Right lobe of liver (tissue), 6 donors: ENCODE results near the gene CACNA2D3. TPM values are rescaled to one million over a fixed set of nuclear protein-coding genes. Genes with fewer than 3 reads are reported as not detected.

Experiments used
- ATAC-seq, 4 donors: fragments of 200-7000 bp; cut with Tn5 transposase; one replicate each; pipeline ENCODE4 v1.9.1; 2020; ENCODE audit warnings: mild to moderate bottlenecking in 4 of 4, moderate library complexity in 4 of 4
- DNase-seq, 3 donors: peaks; one replicate each; pipeline ENCODE4 v3.0.0-alpha.2; 2020
- H3K27ac ChIP-seq, 3 donors: fragments of 200-600 bp; one replicate each; pipeline ENCODE4 v1.8.0; 2022
- H3K27me3 ChIP-seq, 2 donors: fragments of 200-600 bp; one replicate each; pipeline ENCODE4 v1.8.0; 2022
- H3K36me3 ChIP-seq, 4 donors: fragments of 200-600 bp; sonication (generic) in 1 of 4; one replicate each; pipeline versions ENCODE4 v1.5.1 to v1.8.0; 2017 to 2022; ENCODE audit warnings: control low read depth in 1 of 4
- H3K4me1 ChIP-seq, 4 donors: fragments of 200-600 bp; sonication (generic) in 1 of 4; one replicate each; pipeline versions ENCODE4 v1.5.1 to v1.8.0; 2017 to 2022; ENCODE audit warnings: control low read depth in 1 of 4
- H3K4me3 ChIP-seq, 3 donors: fragments of 200-600 bp; one replicate each; pipeline ENCODE4 v1.8.0; 2022
- H3K9me3 ChIP-seq, 4 donors: fragments of 200-600 bp; sonication (generic) in 1 of 4; one replicate each; pipeline versions ENCODE4 v1.5.1 to v1.8.0; 2017 to 2022; ENCODE audit warnings: control low read depth in 1 of 4
- POLR2A ChIP-seq: fragments of 450-650 bp; IDR thresholded peaks from one replicate; pipeline ENCODE4 v1.6.1; 2017; ENCODE audit warnings: antibody characterized with exemption, mild to moderate bottlenecking
- WGBS: methylation state at CpG from one replicate; pipeline ENCODE4 v1.1.6; 2018; ENCODE audit warnings: low coverage, low lambda C conversion rate; ENCODE audit not compliant: insufficient coverage; ENCODE audit errors: missing lambda C conversion rate; 5-methylcytosine and 5-hydroxymethylcytosine counted together
- intact Hi-C, 2 donors: fragments of 100-400 bp; cut with DNase I; formaldehyde crosslinking; loops; one replicate each; pipeline versions ENCODE4 v1.11.2 to v1.14.1; 2022
- total RNA-seq, 6 experiments: library from RNA; depleted of rRNA in 2 of 6; stranded (reverse); fragments of >200 nt in 2 of 6; fragmentation: NEBNext Ultra II Directional in 3 of 6; extraction: Animal tissue kit (Norgen Biotek cat#: 25700) in 3 of 6; gene quantifications; one replicate each; pipeline versions ENCODE4 v1.1.0 to v1.2.4, GENCODE V29; 2016 to 2023
- TF ChIP-seq, protein P1 (sequence below), 4 donors: fragments of 200-600 bp in 3 of 4; fragments of 450-650 bp in 1 of 4; IDR thresholded peaks; one replicate each; pipeline versions ENCODE4 v1.5.1 to v1.8.0; 2016 to 2022; ENCODE audit warnings: antibody characterized with exemption in 4 of 4, mild to moderate bottlenecking in 2 of 4
- donor health status: DM: no; HTN: yes; CAD: no.
- donor health status: DM: no; HTN: no; CAD: no.
- donor health status: DM: no; HTN: no; CAD: no.
- donor health status: DM: no; HTN: yes; CAD: no.
- donor health status: DM: no; HTN: yes; CAD: no.

CACNA2D3 gene
- total RNA-seq, 6 experiments from 2014 or later = 0.28 to 0.87 TPM; not detected in 4

GRCh38 chr3:54744291-54744690 is 621.9 kb downstream of the CACNA2D3 start:
- H3K27ac ChIP-seq = no peak overlapping the region
- intact Hi-C loops = no loop called here
- no peak for TF ChIP-seq POLR2A
- TF ChIP-seq, protein P1, sequence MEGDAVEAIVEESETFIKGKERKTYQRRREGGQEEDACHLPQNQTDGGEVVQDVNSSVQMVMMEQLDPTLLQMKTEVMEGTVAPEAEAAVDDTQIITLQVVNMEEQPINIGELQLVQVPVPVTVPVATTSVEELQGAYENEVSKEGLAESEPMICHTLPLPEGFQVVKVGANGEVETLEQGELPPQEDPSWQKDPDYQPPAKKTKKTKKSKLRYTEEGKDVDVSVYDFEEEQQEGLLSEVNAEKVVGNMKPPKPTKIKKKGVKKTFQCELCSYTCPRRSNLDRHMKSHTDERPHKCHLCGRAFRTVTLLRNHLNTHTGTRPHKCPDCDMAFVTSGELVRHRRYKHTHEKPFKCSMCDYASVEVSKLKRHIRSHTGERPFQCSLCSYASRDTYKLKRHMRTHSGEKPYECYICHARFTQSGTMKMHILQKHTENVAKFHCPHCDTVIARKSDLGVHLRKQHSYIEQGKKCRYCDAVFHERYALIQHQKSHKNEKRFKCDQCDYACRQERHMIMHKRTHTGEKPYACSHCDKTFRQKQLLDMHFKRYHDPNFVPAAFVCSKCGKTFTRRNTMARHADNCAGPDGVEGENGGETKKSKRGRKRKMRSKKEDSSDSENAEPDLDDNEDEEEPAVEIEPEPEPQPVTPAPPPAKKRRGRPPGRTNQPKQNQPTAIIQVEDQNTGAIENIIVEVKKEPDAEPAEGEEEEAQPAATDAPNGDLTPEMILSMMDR (IDR thresholded peaks at IDR 0.05) = no peak
- H3K27me3 ChIP-seq = no peaks in the 10 kb centered on the region
- ATAC-seq (no peak), DNase-seq (no peak)
- no peaks in the 10 kb centered on the region for H3K4me1 ChIP-seq
- no peaks in the 10 kb centered on the region for H3K36me3 ChIP-seq
- H3K4me3 ChIP-seq = no peak overlapping the region
- WGBS = 73% methylated on average over 1 of the region's 1 CpG
- no peaks in the 10 kb centered on the region for H3K9me3 ChIP-seq

- ATAC-seq (no peak), DNase-seq (no peak)
- H3K4me1 ChIP-seq = no peaks in the 10 kb centered on the region
- intact Hi-C loops = no loop called here
- H3K4me3 ChIP-seq = no peak overlapping the region
- no peaks in the 10 kb centered on the region for H3K9me3 ChIP-seq
- WGBS = 50% methylated on average over 4 of the region's 4 CpGs
- H3K27ac ChIP-seq = no peak overlapping the region
- TF ChIP-seq POLR2A = no peak
- TF ChIP-seq, protein P1 (IDR thresholded peaks at IDR 0.05) = no peak
- no peaks in the 10 kb centered on the region for H3K36me3 ChIP-seq
- no peaks in the 10 kb centered on the region for H3K27me3 ChIP-seq
These were observed 623.5 kb downstream of the CACNA2D3 start for GRCh38 chr3:54745843-54746242.

- no peak for ATAC-seq
- H3K36me3 ChIP-seq = no peaks in the 10 kb centered on the region
- no peaks in the 10 kb centered on the region for H3K27me3 ChIP-seq
- H3K9me3 ChIP-seq = no peaks in the 10 kb centered on the region
- WGBS = 57% methylated on average over 1 of the region's 1 CpG
- H3K27ac ChIP-seq = no peak overlapping the region
- H3K4me1 ChIP-seq = no peaks in the 10 kb centered on the region
- TF ChIP-seq, protein P1 (IDR thresholded peaks at IDR 0.05) = no peak
- no peak for TF ChIP-seq POLR2A
- DNase-seq = no peak
- intact Hi-C loops = no loop called here
- no peak overlapping the region for H3K4me3 ChIP-seq
These were observed 624.4 kb downstream of the CACNA2D3 start for GRCh38 chr3:54746722-54747121.

DNA sequence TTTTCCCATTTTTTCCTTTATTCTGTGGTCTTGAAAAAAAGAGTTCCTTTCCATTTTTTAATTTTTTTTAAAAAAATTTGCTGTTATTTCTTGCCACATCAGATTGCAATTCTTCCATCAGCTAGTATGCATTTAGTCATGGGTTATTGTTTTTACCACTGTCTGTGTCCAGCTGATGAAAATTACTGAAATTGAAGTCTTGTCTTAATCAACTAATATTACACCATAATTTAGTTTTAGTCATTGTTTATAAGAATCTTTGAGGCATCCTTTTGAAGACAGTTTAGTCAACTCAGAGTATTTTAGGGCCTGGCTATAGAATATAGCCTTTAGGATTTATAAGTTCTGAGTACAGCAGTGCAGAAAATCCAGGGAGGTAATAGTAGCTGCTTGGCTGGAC is 633.4 kb downstream of the CACNA2D3 start:
- ATAC-seq (no peak), DNase-seq (no peak)
- H3K9me3 ChIP-seq = no peaks in the 10 kb centered on the region
- no peak overlapping the region for H3K27ac ChIP-seq
- H3K4me1 ChIP-seq = no peaks in the 10 kb centered on the region
- H3K36me3 ChIP-seq = no peaks in the 10 kb centered on the region
- H3K27me3 ChIP-seq = no peaks in the 10 kb centered on the region
- no peak for TF ChIP-seq POLR2A
- TF ChIP-seq, protein P1 (IDR thresholded peaks at IDR 0.05) = no peak
- H3K4me3 ChIP-seq = no peak overlapping the region
- intact Hi-C loops = no loop called here

GRCh38 chr3:54756330-54756731 is 634.0 kb downstream of the CACNA2D3 start:
- H3K4me1 ChIP-seq = no peaks in the 10 kb centered on the region
- H3K36me3 ChIP-seq = no peaks in the 10 kb centered on the region
- no peak for DNase-seq
- H3K27ac ChIP-seq = no peak overlapping the region
- no peak overlapping the region for H3K4me3 ChIP-seq
- H3K9me3 ChIP-seq = no peaks in the 10 kb centered on the region
- TF ChIP-seq, protein P1 (IDR thresholded peaks at IDR 0.05) = no peak
- no peak for TF ChIP-seq POLR2A
- intact Hi-C loops = no loop called here
- peak in 1 of 4 donors; percentile 28 for ATAC-seq
- H3K27me3 ChIP-seq = no peaks in the 10 kb centered on the region
- whole genome bisulfite sequencing = 42% methylated on average over 4 of the region's 7 CpGs
